ENCODE data around the gene PHKA2. TPM values are rescaled to one million over a fixed set of nuclear protein-coding genes. Genes with fewer than 3 reads are reported as not detected.

Gene PHKA2, protein sequence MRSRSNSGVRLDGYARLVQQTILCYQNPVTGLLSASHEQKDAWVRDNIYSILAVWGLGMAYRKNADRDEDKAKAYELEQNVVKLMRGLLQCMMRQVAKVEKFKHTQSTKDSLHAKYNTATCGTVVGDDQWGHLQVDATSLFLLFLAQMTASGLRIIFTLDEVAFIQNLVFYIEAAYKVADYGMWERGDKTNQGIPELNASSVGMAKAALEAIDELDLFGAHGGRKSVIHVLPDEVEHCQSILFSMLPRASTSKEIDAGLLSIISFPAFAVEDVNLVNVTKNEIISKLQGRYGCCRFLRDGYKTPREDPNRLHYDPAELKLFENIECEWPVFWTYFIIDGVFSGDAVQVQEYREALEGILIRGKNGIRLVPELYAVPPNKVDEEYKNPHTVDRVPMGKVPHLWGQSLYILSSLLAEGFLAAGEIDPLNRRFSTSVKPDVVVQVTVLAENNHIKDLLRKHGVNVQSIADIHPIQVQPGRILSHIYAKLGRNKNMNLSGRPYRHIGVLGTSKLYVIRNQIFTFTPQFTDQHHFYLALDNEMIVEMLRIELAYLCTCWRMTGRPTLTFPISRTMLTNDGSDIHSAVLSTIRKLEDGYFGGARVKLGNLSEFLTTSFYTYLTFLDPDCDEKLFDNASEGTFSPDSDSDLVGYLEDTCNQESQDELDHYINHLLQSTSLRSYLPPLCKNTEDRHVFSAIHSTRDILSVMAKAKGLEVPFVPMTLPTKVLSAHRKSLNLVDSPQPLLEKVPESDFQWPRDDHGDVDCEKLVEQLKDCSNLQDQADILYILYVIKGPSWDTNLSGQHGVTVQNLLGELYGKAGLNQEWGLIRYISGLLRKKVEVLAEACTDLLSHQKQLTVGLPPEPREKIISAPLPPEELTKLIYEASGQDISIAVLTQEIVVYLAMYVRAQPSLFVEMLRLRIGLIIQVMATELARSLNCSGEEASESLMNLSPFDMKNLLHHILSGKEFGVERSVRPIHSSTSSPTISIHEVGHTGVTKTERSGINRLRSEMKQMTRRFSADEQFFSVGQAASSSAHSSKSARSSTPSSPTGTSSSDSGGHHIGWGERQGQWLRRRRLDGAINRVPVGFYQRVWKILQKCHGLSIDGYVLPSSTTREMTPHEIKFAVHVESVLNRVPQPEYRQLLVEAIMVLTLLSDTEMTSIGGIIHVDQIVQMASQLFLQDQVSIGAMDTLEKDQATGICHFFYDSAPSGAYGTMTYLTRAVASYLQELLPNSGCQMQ
- total RNA-seq (2014; rRNA removed; shearing (Covaris generic)) = 9.6 and 15.9 TPM in 2 replicates

DNA sequence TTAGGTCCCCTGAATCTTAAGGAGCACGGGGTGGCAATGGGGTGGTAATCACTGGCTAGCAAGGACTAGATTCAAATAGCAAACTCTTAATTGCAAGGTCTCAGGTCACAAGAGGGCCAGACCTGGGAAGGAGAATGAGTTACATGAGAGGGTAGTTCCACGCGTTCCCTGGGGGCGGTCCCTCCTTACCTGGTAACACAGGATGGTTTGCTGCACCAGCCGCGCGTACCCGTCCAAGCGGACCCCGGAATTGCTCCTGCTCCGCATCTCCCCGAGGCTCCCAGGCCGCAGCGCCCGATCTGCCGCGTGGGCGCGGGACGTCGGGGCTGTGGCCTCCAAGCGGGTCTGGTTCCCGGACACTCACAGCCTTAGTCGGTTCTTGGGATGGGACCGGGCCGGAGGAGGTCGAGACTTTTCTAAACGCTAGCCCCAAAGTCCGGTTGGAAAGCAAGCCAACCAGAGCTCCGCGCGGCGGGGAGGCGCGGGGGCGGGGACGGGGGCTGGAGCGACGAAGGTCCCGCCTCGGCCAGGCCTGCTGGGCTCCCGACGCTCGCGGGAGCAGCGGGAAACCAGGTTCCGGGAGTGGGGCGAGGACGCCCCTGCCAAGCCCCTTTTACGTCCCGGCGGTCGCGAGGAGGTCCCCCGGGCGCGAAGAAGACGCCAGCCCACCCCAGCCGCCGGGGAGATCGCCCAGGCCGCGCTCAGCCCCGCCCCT lies at the start of gene PHKA2:
Gene PHKA2, minus strand, starts transcription at position 449 of the 715 bp plus-strand sequence. Its CDS starts 182 bp downstream, at position 267.

Small RNA genes within 50 kb of the gene (small RNA-seq; reads per million reads assigned to genes)
- gene RN7SL48P = not detected

Other genes starting within 250 kb of the PHKA2 start
- gene ADGRG2, start 138.4 kb upstream of the PHKA2 start, total RNA-seq (2014; rRNA removed; shearing (Covaris generic)) = not detected in 2 replicates